Activated T-cell treated with anti-CD3 and anti-CD28 coated beads, Interleukin-2, amount 50 U/mL, for 72 hours (primary cell): ENCODE measurements around the gene PTEN. TPM values are rescaled to one million over a fixed set of nuclear protein-coding genes. Genes with fewer than 3 reads are reported as not detected.
"Not testable (repeated sequence)": the region's sequence is repeated elsewhere in the genome, so short reads cannot be mapped to it uniquely, and the experiment has no call there.

Source experiments
- ATAC-seq, 2 donors: fragments of 150-1000 bp; cut with Tn5 transposase; replicated peaks in 1 of 2; 2 replicates each; pipeline ENCODE4 v1.10.0; 2021; ENCODE audit warnings: moderate library complexity in 2 of 2, mild to moderate bottlenecking in 1 of 2
- DNase-seq, 2 donors: peaks; one replicate each; pipeline ENCODE4 v3.0.0; 2021 to 2022; ENCODE audit warnings: mixed read lengths in 1 of 2
- H3K27ac Mint-ChIP-seq: one replicate; pipeline ENCODE4 v1.8.0; 2022; ENCODE audit warnings: mild to moderate bottlenecking, moderate library complexity, mixed read lengths
- H3K27me3 Mint-ChIP-seq: one replicate; pipeline ENCODE4 v1.8.0; 2022; ENCODE audit warnings: low read depth, mixed read lengths
- H3K36me3 Mint-ChIP-seq, 2 donors: one replicate each; pipeline ENCODE4 v1.8.0; 2022; ENCODE audit warnings: mixed read lengths in 2 of 2, mild to moderate bottlenecking in 1 of 2; ENCODE audit not compliant: insufficient read depth in 2 of 2
- H3K4me1 Mint-ChIP-seq: one replicate; pipeline ENCODE4 v1.8.0; 2022; ENCODE audit warnings: low read depth, mixed read lengths
- H3K4me3 Mint-ChIP-seq, 2 donors: one replicate each; pipeline ENCODE4 v1.8.0; 2022; ENCODE audit warnings: mild to moderate bottlenecking in 2 of 2, mixed read lengths in 2 of 2, moderate library complexity in 2 of 2
- H3K9me3 Mint-ChIP-seq, 2 donors: one replicate each; pipeline ENCODE4 v1.8.0; 2022; ENCODE audit warnings: mixed read lengths in 2 of 2
- total RNA-seq, 2 donors: library from RNA; stranded (reverse); gene quantifications; one replicate each; pipeline ENCODE4 v1.2.3, GENCODE V29; 2022

PTEN gene
- total RNA-seq = 10 to 100 TPM; 64.9 to 71.6 TPM

DNA sequence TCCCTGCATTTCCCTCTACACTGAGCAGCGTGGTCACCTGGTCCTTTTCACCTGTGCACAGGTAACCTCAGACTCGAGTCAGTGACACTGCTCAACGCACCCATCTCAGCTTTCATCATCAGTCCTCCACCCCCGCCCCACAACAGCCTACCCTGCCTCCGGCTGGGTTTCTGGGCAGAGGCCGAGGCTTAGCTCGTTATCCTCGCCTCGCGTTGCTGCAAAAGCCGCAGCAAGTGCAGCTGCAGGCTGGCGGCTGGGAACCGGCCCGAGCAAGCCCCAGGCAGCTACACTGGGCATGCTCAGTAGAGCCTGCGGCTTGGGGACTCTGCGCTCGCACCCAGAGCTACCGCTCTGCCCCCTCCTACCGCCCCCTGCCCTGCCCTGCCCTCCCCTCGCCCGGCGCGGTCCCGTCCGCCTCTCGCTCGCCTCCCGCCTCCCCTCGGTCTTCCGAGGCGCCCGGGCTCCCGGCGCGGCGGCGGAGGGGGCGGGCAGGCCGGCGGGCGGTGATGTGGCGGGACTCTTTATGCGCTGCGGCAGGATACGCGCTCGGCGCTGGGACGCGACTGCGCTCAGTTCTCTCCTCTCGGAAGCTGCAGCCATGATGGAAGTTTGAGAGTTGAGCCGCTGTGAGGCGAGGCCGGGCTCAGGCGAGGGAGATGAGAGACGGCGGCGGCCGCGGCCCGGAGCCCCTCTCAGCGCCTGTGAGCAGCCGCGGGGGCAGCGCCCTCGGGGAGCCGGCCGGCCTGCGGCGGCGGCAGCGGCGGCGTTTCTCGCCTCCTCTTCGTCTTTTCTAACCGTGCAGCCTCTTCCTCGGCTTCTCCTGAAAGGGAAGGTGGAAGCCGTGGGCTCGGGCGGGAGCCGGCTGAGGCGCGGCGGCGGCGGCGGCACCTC, at the start of gene PTEN, which contains the start of gene KLLN:
TSS of gene PTEN (plus strand) at position 573 of the 891 bp plus-strand sequence. CDS start 845 bp downstream, outside the sequence.
TSS of gene KLLN (minus strand) at position 481 of the 891 bp plus-strand sequence. CDS start 1,046 bp downstream, outside the sequence.
- Mint-ChIP-seq H3K27ac (peak within 1 kb of the TSS; percentile 89), H3K9me3 (no peaks in the 10 kb centered on the region), H3K4me1 (peaks cover 46% of the 10 kb centered on the region), H3K4me3 (peak within 1 kb of the TSS; percentile 92 to 100), H3K36me3 (peaks cover 17 to 23% of the 10 kb centered on the region in 2 donors), H3K27me3 (no peaks in the 10 kb centered on the region)
- ATAC-seq (peak; percentile 63 to 66), DNase-seq (peak; percentile 86 to 87)

DNA sequence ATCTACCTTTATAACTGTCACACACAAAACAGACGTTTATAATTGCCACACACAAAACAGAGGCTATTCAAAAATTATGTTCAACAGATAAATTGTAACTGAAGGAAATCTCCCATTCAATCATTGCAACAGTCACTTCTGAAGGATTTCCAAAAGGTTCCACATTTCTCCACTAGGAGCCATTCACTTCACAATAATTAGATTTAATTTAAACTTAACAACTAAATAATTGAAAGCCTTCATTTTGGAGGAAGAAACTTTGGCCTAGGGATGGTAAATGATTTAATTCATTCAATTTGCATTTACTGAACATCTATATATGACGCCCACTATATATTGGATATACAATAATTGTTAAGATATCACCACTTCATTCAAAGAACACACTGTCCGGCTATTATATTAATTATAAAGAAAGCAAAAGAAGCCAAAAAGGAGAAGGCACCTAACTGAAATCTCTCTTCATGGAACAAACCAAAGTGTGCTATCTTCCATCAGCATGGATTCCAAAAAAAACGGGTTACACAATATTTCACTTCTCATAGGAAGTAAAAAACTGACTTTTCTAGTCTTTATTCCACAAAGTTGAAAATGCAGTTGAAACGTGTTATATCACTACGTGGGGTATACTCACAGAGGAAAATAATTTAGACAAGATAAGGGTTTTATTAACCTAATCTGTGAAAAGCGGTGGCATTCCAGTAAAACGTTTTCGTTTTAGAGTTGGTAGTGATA, 47.1 kb upstream of the PTEN start:
- no peaks in the 10 kb centered on the region for H3K27me3 Mint-ChIP-seq
- H3K4me3 Mint-ChIP-seq = peak overlapping the region; percentile 96 to 97
- no peaks in the 10 kb centered on the region for H3K9me3 Mint-ChIP-seq
- H3K4me1 Mint-ChIP-seq = peaks cover 49% of the 10 kb centered on the region
- no peak for DNase-seq
- no peak for ATAC-seq
- H3K27ac Mint-ChIP-seq = peak overlapping the region; percentile 96
- peaks cover 4 to 10% of the 10 kb centered on the region in 2 donors for H3K36me3 Mint-ChIP-seq

DNA sequence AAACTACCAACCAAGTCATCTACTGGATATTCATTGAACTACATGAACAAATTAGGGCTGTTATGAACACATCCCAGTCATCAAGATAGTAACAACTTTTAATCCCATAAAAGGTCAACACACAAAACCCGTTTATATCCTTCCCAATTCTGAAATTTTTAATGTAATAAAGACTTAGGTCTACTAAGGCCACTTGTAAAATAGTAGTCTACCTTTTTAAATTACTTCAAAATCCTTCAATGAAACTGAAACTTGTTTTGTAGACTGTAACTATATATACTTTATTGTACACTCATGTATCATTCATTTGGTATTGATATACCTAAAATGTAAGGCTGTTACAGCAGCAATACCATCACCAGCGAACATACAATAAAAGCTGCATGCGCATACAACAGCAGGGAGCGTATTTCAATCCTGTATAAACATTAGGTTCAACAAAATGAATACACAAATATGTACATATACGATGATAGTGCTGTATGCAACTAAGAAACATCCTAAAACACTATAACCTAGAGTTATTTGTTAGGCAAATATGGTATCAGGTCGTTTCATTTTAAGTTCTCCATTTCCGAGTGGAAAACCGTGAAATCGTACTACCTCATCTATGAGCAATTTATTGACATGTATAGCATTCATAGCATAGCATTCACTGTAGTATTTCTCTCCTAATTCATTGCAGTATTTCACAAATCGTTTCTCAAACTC, 46.4 kb upstream of the PTEN start:
- no peaks in the 10 kb centered on the region for H3K27me3 Mint-ChIP-seq
- no peaks in the 10 kb centered on the region for H3K9me3 Mint-ChIP-seq
- ATAC-seq = no peak
- H3K36me3 Mint-ChIP-seq = peaks cover 0 to 3% of the 10 kb centered on the region in 2 donors
- peaks cover 42% of the 10 kb centered on the region for H3K4me1 Mint-ChIP-seq
- peak overlapping the region; percentile 96 to 97 for H3K4me3 Mint-ChIP-seq
- H3K27ac Mint-ChIP-seq = peak overlapping the region; percentile 96
- no peak for DNase-seq

DNA sequence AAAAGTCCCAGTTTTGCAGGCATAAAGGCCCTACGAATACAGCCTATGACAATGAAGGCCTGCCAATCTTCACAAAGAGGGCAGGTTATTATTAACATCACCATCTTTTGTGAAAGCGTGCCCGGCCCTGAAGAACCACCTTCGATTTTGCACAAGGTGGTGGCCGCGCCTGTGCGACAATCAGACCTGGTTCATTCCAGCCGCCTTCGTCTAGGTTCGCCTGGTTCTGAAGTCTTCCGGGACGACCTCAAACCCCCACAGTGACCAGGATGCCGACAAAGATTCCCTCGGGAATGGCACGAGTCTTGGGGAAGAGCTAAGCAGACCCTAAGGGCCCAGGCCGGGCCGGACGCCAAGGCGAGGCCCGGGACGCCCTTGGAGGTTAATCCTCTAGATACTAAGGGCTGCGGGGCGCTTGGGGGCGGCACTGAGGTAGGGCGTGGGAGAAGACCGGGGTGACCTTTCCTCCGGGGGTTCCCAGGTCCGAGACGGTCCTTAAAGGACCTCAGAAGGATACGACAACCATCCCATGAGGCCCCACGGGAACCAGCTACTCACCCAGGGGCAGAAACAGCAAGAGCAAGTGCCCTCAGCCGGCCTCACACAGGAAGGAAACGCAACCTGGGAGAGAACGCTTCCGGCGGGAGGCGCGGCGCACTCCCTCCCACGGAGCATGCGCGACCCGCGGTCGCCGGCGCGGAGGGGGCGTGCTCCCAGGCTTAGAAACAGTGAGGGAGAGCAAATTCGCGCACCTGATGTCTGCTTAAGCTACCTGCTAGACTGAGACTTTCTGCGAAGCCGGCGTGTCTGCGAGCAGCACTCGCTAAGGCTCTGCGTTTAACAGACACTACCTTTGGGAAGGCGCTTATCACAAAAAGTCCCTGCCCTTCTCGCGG, 45.6 kb upstream of the PTEN start, which contains the start of gene ATAD1:
TSS of gene ATAD1 (minus strand) at position 618 of the 896 bp plus-strand sequence. CDS start 3,627 bp downstream, outside the sequence.
- Mint-ChIP-seq H3K9me3 (no peaks in the 10 kb centered on the region), H3K36me3 (peaks cover 0 to 3% of the 10 kb centered on the region in 2 donors), H3K4me3 (peak within 1 kb of the TSS; percentile 96 to 97), H3K4me1 (peaks cover 42% of the 10 kb centered on the region), H3K27ac (peak within 1 kb of the TSS; percentile 96), H3K27me3 (no peaks in the 10 kb centered on the region)
- DNase-seq (peak; percentile 87 to 91), ATAC-seq (peak; percentile 93 to 94)

DNA sequence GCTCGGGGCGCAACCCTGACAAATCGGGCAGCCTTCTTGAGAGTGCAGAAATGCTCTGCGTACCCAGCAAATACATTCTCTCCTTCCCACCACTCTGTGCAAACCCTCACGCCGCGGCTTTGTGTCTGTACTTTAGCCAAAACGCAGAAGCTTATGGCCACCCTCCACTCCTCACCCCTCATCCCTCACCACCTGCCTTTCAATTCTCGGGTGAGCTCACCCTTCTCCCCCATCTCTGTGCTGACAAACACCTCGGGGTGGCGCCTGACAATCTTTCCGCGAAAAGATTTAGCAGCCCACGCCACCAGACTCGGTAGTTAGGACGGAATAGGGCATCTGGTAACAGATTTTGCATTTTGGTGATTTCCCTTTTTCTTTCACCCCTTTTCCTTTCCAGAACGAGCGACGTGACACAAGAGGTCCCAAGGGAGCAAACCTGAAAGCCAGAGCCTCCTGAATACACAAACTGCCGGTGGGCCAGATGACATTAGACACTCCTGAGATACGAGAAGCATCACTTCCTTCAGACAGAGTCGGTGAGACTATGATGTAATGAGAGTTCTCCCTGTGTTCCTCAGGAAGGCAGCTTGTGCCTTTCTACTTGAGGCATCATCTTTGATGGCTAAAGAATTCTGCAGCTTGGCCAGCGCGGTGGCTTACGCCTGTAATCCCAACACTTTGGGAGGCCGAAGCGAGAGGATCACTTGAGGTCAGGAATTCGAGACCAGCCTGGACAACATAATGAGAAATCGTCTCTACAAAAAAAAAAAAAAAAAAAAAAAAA, 44.7 kb upstream of the PTEN start:
- Mint-ChIP-seq H3K4me1 (peaks cover 42% of the 10 kb centered on the region), H3K36me3 (peaks cover 0 to 3% of the 10 kb centered on the region in 2 donors), H3K27me3 (no peaks in the 10 kb centered on the region), H3K27ac (peak overlapping the region; percentile 96), H3K4me3 (peak overlapping the region; percentile 96 to 97), H3K9me3 (no peaks in the 10 kb centered on the region)
- DNase-seq (peak; percentile 68 to 74), ATAC-seq (peak; percentile 73 to 76)

DNA sequence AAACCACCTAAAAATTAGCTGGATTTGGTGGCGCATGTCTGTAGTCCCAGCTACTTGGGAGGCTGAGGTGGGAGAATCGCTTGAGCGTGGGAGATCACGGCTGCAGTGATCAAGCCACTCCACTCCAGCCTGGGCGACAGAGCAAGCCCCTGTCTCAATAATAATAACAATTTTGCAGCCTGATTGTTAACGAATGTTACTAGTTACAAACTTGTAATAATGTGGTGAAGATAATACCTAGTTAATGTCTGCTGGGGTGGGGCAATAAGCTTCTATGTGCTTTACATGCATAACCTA, 44.2 kb upstream of the PTEN start:
- H3K27ac Mint-ChIP-seq = no peak overlapping the region
- no peak for ATAC-seq
- DNase-seq = no peak

DNA sequence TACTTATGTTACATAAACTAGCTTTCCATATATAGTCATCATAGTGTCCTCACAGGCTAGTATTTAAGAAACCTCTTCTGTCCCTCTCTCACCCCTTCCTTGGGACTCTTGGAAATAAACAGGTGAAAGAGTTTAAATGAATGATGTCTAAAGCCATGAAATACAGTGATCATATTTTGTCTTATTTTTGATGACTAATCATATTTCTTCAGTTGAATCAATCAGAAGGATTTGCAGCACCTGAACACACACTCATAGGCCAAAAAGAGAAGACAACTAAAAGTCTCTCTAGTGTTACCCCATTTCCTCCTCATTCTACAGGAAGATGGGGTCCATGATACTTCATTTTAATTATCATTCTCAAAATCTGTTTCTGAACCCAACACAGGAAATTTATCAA, 36.8 kb upstream of the PTEN start:
- peak overlapping the region in 1 of 2 donors; percentile 40 for H3K4me3 Mint-ChIP-seq
- no peaks in the 10 kb centered on the region for H3K27me3 Mint-ChIP-seq
- no peak overlapping the region for H3K27ac Mint-ChIP-seq
- peaks cover 1 to 3% of the 10 kb centered on the region in 2 donors for H3K9me3 Mint-ChIP-seq
- DNase-seq (no peak), ATAC-seq (no peak)
- H3K36me3 Mint-ChIP-seq = peaks cover 2 to 3% of the 10 kb centered on the region in 2 donors
- H3K4me1 Mint-ChIP-seq = peaks cover 48% of the 10 kb centered on the region

More for the DNA sequence above, 44.2 kb upstream of the PTEN start:
- Mint-ChIP-seq H3K36me3 (peaks cover 0 to 3% of the 10 kb centered on the region in 2 donors), H3K27me3 (no peaks in the 10 kb centered on the region), H3K4me1 (peaks cover 41% of the 10 kb centered on the region), H3K4me3 (peak overlapping the region; percentile 41 to 97), H3K9me3 (no peaks in the 10 kb centered on the region)

DNA sequence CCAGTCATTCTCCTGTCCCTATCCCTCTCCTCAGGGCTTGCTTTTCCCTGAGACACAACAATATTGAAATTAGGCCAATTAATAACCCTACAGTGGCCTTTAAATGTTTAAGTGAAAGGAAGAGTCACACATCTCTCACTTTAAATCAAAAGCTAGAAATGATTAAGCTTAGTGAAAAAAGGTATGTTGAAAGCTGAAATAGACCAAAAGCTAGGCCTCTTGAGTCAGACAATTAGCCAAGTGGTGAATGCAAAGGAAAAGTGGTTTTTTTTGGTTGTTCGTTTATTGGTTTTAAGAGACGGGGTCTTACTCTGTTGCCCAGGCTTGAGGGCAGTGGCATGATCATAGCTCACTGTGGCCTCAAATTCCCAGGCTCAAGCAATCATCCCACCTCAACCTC, 35.7 kb upstream of the PTEN start:
- peak overlapping the region in 1 of 2 donors; percentile 67 for H3K4me3 Mint-ChIP-seq
- peaks cover 1 to 3% of the 10 kb centered on the region in 2 donors for H3K9me3 Mint-ChIP-seq
- peak overlapping the region; percentile 76 for H3K27ac Mint-ChIP-seq
- no peaks in the 10 kb centered on the region for H3K27me3 Mint-ChIP-seq
- ATAC-seq (peak; percentile 37 to 42), DNase-seq (no peak)
- H3K36me3 Mint-ChIP-seq = peaks cover 2 to 3% of the 10 kb centered on the region in 2 donors
- peaks cover 48% of the 10 kb centered on the region for H3K4me1 Mint-ChIP-seq

DNA sequence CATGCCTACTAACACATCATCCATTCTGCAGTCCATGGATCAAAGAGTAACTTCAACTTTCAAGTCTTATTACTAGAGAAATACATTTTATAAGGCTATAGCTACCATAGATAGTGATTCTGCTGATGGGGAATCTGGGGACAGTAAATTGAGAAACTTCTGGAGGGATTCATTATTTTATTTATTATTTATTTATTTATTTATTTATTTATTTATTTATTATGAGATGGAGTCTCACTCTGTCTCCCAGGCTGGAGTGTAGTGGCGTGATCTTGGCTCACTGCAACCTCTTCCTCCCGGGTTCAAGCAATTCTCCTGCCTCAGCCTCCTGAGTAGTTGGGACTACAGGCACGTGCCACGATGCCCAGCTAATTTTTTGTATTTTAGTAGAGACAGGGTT, 34.4 kb upstream of the PTEN start:
- H3K27ac Mint-ChIP-seq, H3K36me3 Mint-ChIP-seq, H3K9me3 Mint-ChIP-seq, ATAC-seq, H3K27me3 Mint-ChIP-seq, DNase-seq: not testable (repeated sequence)
- Mint-ChIP-seq H3K4me3 (peak overlapping the region in 1 of 2 donors; percentile 53), H3K4me1 (peaks cover 48% of the 10 kb centered on the region)

DNA sequence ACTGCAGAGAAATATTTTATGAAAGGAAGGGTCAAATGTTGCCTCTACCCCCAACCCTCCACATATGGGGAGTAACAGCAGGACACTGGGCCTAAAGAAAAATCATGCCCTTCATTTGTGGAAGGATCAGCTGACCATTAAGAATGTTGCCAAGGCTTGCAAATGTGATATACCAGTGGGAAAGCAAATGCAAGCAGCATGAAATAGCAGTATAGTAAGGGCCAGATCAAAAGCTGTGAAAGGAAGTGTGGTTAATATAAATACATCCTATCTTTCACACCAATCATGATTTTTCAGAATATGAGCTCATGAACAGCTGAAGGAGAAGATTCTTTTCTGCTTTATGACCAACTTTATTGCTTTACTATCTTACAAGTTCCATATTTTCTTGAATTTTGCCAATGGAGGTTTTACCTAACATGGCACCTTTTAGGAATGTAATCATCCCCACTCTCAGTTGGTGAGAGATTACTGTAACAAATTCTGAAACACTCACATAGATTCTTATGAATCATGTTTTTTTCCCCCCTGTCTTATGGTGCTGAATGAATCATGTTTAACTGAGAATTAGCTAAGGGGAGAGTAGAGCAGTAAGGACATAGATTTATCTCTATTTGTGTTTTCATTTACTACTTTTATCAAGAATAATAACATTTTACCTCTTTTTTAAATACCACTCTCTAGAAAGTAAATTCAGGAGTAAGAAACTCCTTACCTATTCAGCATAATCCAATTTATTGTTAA, 33.3 kb upstream of the PTEN start:
- DNase-seq = no peak
- Mint-ChIP-seq H3K36me3 (peaks cover 2 to 3% of the 10 kb centered on the region in 2 donors), H3K27me3 (no peaks in the 10 kb centered on the region), H3K27ac (peak overlapping the region; percentile 0), H3K4me3 (peak overlapping the region in 1 of 2 donors; percentile 8), H3K9me3 (peaks cover 1 to 3% of the 10 kb centered on the region in 2 donors), H3K4me1 (peaks cover 48% of the 10 kb centered on the region)
- ATAC-seq = peak; percentile 95

DNA sequence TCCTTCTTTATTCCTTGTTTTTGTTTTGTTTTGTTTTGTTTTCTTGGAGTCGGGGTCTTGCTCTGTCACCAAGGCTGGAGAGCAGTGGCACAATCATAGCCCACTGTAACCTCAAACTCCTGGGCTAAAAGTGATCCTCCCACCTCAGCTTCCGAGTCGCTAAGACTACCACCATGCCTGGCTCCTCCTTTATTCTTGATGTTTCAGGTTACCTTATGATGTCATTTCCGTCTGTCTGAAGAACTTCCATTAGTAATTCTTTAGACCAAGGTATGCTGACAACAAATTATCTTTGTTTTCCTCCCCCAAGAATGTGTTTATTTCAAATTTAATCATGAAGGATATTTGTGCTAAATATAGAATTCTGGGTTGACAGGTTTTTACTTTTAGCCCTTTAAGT, 27.3 kb upstream of the PTEN start:
- DNase-seq (no peak), ATAC-seq (no peak)
- Mint-ChIP-seq H3K4me3 (no peak overlapping the region), H3K36me3 (peaks cover 1 to 7% of the 10 kb centered on the region in 2 donors), H3K9me3 (no peaks in the 10 kb centered on the region), H3K27me3 (no peaks in the 10 kb centered on the region), H3K27ac (no peak overlapping the region), H3K4me1 (peaks cover 4% of the 10 kb centered on the region)
